Stimulated activated CD8-positive, alpha-beta memory T cell treated with anti-CD3 and anti-CD28 coated beads, Interleukin-7, amount 100 ng/mL, for 1 hour (primary cell): ENCODE measurements around the gene PTPRS.

Experiments
- DNase-seq, 2 donors: peaks; one replicate each; pipeline ENCODE4 v3.0.0-alpha.2; 2020; ENCODE audit warnings: low read depth in 2 of 2

PTPRS gene

GRCh38 chr19:5355076-5355475 is 14.5 kb upstream of the PTPRS start:
- DNase-seq: no peak

- DNase-seq: no peak
Observed at GRCh38 chr19:5354403-5354802, 13.8 kb upstream of the PTPRS start.

- DNase-seq: no peak
Observed at GRCh38 chr19:5352229-5352763, 11.7 kb upstream of the PTPRS start.

GRCh38 chr19:5351731-5352228 is 11.2 kb upstream of the PTPRS start:
- DNase-seq: no peak

- no peak for DNase-seq
Observed at GRCh38 chr19:5349041-5349440, 8.4 kb upstream of the PTPRS start.

- no peak for DNase-seq
Observed at GRCh38 chr19:5345895-5346386, 5.3 kb upstream of the PTPRS start.

- no peak for DNase-seq
Observed at GRCh38 chr19:5343848-5344247, 3.2 kb upstream of the PTPRS start.

GRCh38 chr19:5342573-5343201 is 2.1 kb upstream of the PTPRS start:
- DNase-seq: no peak

- no peak for DNase-seq
Observed at GRCh38 chr19:5341981-5342380, 1.4 kb upstream of the PTPRS start.

- no peak for DNase-seq
Observed at GRCh38 chr19:5341448-5341820, 822 bp upstream of the PTPRS start.

GRCh38 chr19:5339950-5340636 is 519 bp downstream of the PTPRS start:
- no peak for DNase-seq

GRCh38 chr19:5339198-5339949 is 1.2 kb downstream of the PTPRS start:
- no peak for DNase-seq

- no peak for DNase-seq
Observed at GRCh38 chr19:5338656-5339197, 1.9 kb downstream of the PTPRS start.

GRCh38 chr19:5337708-5338655 is 2.6 kb downstream of the PTPRS start:
- no peak for DNase-seq

GRCh38 chr19:5337126-5337525 is 3.5 kb downstream of the PTPRS start:
- DNase-seq: no peak

GRCh38 chr19:5336195-5336965 is 4.2 kb downstream of the PTPRS start:
- no peak for DNase-seq

GRCh38 chr19:5335593-5335992 is 5.0 kb downstream of the PTPRS start:
- no peak for DNase-seq

GRCh38 chr19:5334824-5335500 is 5.7 kb downstream of the PTPRS start:
- DNase-seq: no peak

- no peak for DNase-seq
Observed at GRCh38 chr19:5334366-5334739, 6.3 kb downstream of the PTPRS start.
